IMR-90 (cell line): ENCODE measurements around the gene SERPINI1. TPM values are rescaled to one million over a fixed set of nuclear protein-coding genes. Genes with fewer than 3 reads are reported as not detected.

ENCODE experiments used
- ATAC-seq: fragments of 200-7000 bp; cut with Tn5 transposase; 2 replicates; pipeline ENCODE4 v1.9.1; 2020; ENCODE audit warnings: low read depth, mild to moderate bottlenecking, moderate library complexity
- BruUV-seq: library from RNA; stranded (reverse); fragments of 400-500 nt; replicated peaks from 2 replicates; lab custom pipeline; 2021; lab: Mats Ljungman, UMichigan
- CTCF ChIA-PET: fragments of 300-600 bp; formaldehyde crosslinking; extraction: SDS; loops from one replicate; lab custom pipeline; 2021; ENCODE audit warnings: antibody characterized with exemption; lab: Yijun Ruan, JAX
- POLR2A ChIA-PET: fragments of 300-600 bp; sonication (Branson Sonifier 250); formaldehyde crosslinking; loops from one replicate; lab custom pipeline; 2022; ENCODE audit warnings: antibody characterized with exemption; ENCODE audit not compliant: unreplicated experiment; lab: Charles Lee
- DNase-seq: peaks from one replicate; pipeline ENCODE4 v3.0.0; 2013
- H2AFZ ChIP-seq: replicated peaks from 2 replicates; pipeline ENCODE3; 2013; ENCODE audit warnings: low read length, mild to moderate bottlenecking; ENCODE audit not compliant: poor library complexity
- H2AK5ac ChIP-seq: 2 replicates; pipeline ENCODE4 v1.6.1; 2013; ENCODE audit warnings: low read depth, low read length, inconsistent platforms
- H2AK9ac ChIP-seq: replicated peaks from 2 replicates; pipeline ENCODE3; 2013; ENCODE audit warnings: mild to moderate bottlenecking, low read depth, low read length, moderate library complexity; ENCODE audit not compliant: poor library complexity
- H2BK120ac ChIP-seq: 2 replicates; pipeline ENCODE4 v1.6.1; 2013; ENCODE audit warnings: low read depth, low read length, inconsistent platforms
- H2BK15ac ChIP-seq: 3 replicates; pipeline ENCODE4 v1.6.1; 2013; ENCODE audit warnings: low read depth, low read length, inconsistent platforms
- H2BK20ac ChIP-seq: 2 replicates; pipeline ENCODE4 v1.6.1; 2013; ENCODE audit warnings: low read depth, mild to moderate bottlenecking, inconsistent platforms, low read length, moderate library complexity
- H2BK5ac ChIP-seq: 2 replicates; pipeline ENCODE4 v1.6.1; 2013; ENCODE audit warnings: mild to moderate bottlenecking, low read depth, low read length, inconsistent platforms; ENCODE audit not compliant: poor library complexity, severe bottlenecking
- H3K14ac ChIP-seq: replicated peaks from 2 replicates; pipeline ENCODE4 v1.6.1; 2013; ENCODE audit warnings: low read depth, low read length, inconsistent platforms
- H3K18ac ChIP-seq: 2 replicates; pipeline ENCODE4 v1.6.1; 2013; ENCODE audit warnings: low read depth, low read length, control low read depth
- H3K23ac ChIP-seq: 2 replicates; pipeline ENCODE4 v1.6.1; 2013; ENCODE audit warnings: low read depth, low read length, inconsistent platforms
- H3K27ac ChIP-seq: 2 replicates; pipeline ENCODE4 v1.5.1; 2013; ENCODE audit warnings: mild to moderate bottlenecking, control low read depth, low read length; ENCODE audit not compliant: insufficient read depth
- H3K27me3 ChIP-seq: 2 replicates; pipeline ENCODE4 v1.6.1; 2013; ENCODE audit warnings: low read length; ENCODE audit not compliant: control insufficient read depth, insufficient read depth
- H3K36me3 ChIP-seq: 2 replicates; pipeline ENCODE4 v1.6.1; 2013; ENCODE audit warnings: low read length, mixed read lengths; ENCODE audit not compliant: control insufficient read depth, insufficient read depth
- H3K4ac ChIP-seq: 2 replicates; pipeline ENCODE4 v1.6.1; 2013; ENCODE audit warnings: low read depth, low read length, inconsistent platforms
- H3K4me1 ChIP-seq: 2 replicates; pipeline ENCODE4 v1.6.1; 2013; ENCODE audit warnings: low read length, mixed read lengths; ENCODE audit not compliant: control insufficient read depth, insufficient read depth
- H3K4me2 ChIP-seq: 2 replicates; pipeline ENCODE4 v1.6.1; 2013; ENCODE audit warnings: low read depth, mild to moderate bottlenecking, control low read depth, low read length, moderate library complexity
- H3K4me3 ChIP-seq: 2 replicates; pipeline ENCODE4 v1.5.1; 2013; ENCODE audit warnings: low read depth, mild to moderate bottlenecking, control low read depth, low read length, moderate library complexity; ENCODE audit not compliant: insufficient read depth
- H3K56ac ChIP-seq: 2 replicates; pipeline ENCODE4 v1.6.1; 2013; ENCODE audit warnings: low read length, inconsistent platforms; ENCODE audit not compliant: insufficient read depth; ENCODE audit errors: extremely low read depth
- H3K79me1 ChIP-seq, 2 experiments: 2 replicates each; pipeline ENCODE4 v1.6.1; 2013; ENCODE audit warnings: low read length in 2 of 2, inconsistent platforms in 1 of 2, low read depth in 1 of 2
- H3K9ac ChIP-seq: 2 replicates; pipeline ENCODE4 v1.6.1; 2013; ENCODE audit warnings: low read depth, low read length, control low read depth
- H3K9me1 ChIP-seq: 2 replicates; pipeline ENCODE4 v1.6.1; 2013; ENCODE audit warnings: low read length, inconsistent platforms; ENCODE audit not compliant: insufficient read depth
- H3K9me3 ChIP-seq: 2 replicates; pipeline ENCODE4 v1.6.1; 2013; ENCODE audit warnings: low read length; ENCODE audit not compliant: control insufficient read depth, insufficient read depth
- H4K20me1 ChIP-seq: 2 replicates; pipeline ENCODE4 v1.6.1; 2013; ENCODE audit warnings: low read length, inconsistent platforms; ENCODE audit not compliant: insufficient read depth
- H4K5ac ChIP-seq: 2 replicates; pipeline ENCODE4 v1.6.1; 2013; ENCODE audit warnings: mild to moderate bottlenecking, low read depth, low read length, control low read depth
- H4K8ac ChIP-seq, 2 experiments: 2 replicates each; pipeline ENCODE4 v1.6.1; 2013; ENCODE audit warnings: low read depth in 2 of 2, low read length in 2 of 2, control low read depth in 1 of 2, inconsistent platforms in 1 of 2
- H4K91ac ChIP-seq: 2 replicates; pipeline ENCODE4 v1.6.1; 2013; ENCODE audit warnings: low read depth, low read length, inconsistent platforms; ENCODE audit not compliant: insufficient read depth
- BHLHE40 ChIP-seq: fragments of 150-350 bp; IDR thresholded peaks from 2 replicates; pipeline ENCODE4 v1.6.1; 2016; ENCODE audit warnings: mild to moderate bottlenecking, low read depth, low read length
- CEBPB ChIP-seq: IDR thresholded peaks from 2 replicates; pipeline ENCODE4 v1.6.1; 2012; ENCODE audit warnings: low read depth, low read length, improper control_type of control experiment
- CHD1 ChIP-seq: IDR thresholded peaks from 2 replicates; pipeline ENCODE4 v1.6.1; 2012; ENCODE audit warnings: low read depth, low read length, improper control_type of control experiment
- FOS ChIP-seq: fragments of 150-350 bp; IDR thresholded peaks from 2 replicates; pipeline ENCODE4 v1.6.1; 2016; ENCODE audit warnings: low read depth, low read length
- MAFK ChIP-seq: IDR thresholded peaks from 2 replicates; pipeline ENCODE4 v1.6.1; 2012; ENCODE audit warnings: low read depth, low read length, improper control_type of control experiment
- MAZ ChIP-seq: IDR thresholded peaks from 2 replicates; pipeline ENCODE4 v1.6.1; 2012; ENCODE audit warnings: low read depth, mild to moderate bottlenecking, low read length, improper control_type of control experiment, moderate library complexity, borderline replicate concordance
- NFE2L2 ChIP-seq: fragments of 150-350 bp; IDR thresholded peaks from 2 replicates; pipeline ENCODE4 v1.6.1; 2016; ENCODE audit warnings: low read depth, mild to moderate bottlenecking, low read length
- POLR2A ChIP-seq: IDR thresholded peaks from 2 replicates; pipeline ENCODE4 v1.6.1; 2012; ENCODE audit warnings: mild to moderate bottlenecking, low read depth, low read length
- RAD21 ChIP-seq: IDR thresholded peaks from 2 replicates; pipeline ENCODE4 v1.6.1; 2012; ENCODE audit warnings: low read length, improper control_type of control experiment
- RCOR1 ChIP-seq: IDR thresholded peaks from 2 replicates; pipeline ENCODE4 v1.6.1; 2012; ENCODE audit warnings: mild to moderate bottlenecking, low read length, improper control_type of control experiment; ENCODE audit not compliant: insufficient replicate concordance
- RFX5 ChIP-seq: IDR thresholded peaks from 2 replicates; pipeline ENCODE4 v1.8.0; 2012; ENCODE audit warnings: low read depth, mild to moderate bottlenecking, low read length, moderate library complexity
- SMC3 ChIP-seq: fragments of 150-350 bp; IDR thresholded peaks from 2 replicates; pipeline ENCODE4 v1.6.1; 2016; ENCODE audit warnings: low read depth, mild to moderate bottlenecking, antibody characterized with exemption, low read length, moderate library complexity
- WGBS, 2 experiments: methylation state at CpG; one replicate each; pipeline versions ENCODE4 v1.1.5 to v1.1.7; 2013; ENCODE audit warnings: missing lambda C conversion rate in 2 of 2; ENCODE audit not compliant: insufficient read length in 1 of 2; ENCODE audit errors: extremely low coverage in 2 of 2; 5-methylcytosine and 5-hydroxymethylcytosine counted together
- dilution Hi-C: fragments of 300-500 bp; cut with HindIII; formaldehyde crosslinking; loops from one replicate; pipeline ENCODE4 v1.14.3; 2018; ENCODE audit warnings: low sequenced_read_pairs; ENCODE audit not compliant: unreplicated experiment
- in situ Hi-C: fragments of 300-500 bp; cut with MboI; formaldehyde crosslinking; loops from 3 replicates; pipeline ENCODE4 v1.14.3; 2019; ENCODE audit warnings: low sequenced_read_pairs, inconsistent platforms, mixed read lengths
- intact Hi-C: fragments of 100-400 bp; cut with micrococcal nuclease; formaldehyde crosslinking; loops from 2 replicates; pipeline ENCODE4 v1.10.0; 2022
- polyA plus RNA-seq, 3 experiments: library from polyadenylated mRNA; depleted of rRNA; stranded (reverse); fragments of >200 nt; gene quantifications; 2 replicates each; pipeline ENCODE4 v1.2.3, GENCODE V29; 2012; ENCODE audit warnings: low replicate concordance in 1 of 3
- total RNA-seq: library from RNA; depleted of rRNA; stranded (reverse); fragments of >200 nt; gene quantifications from 2 replicates; pipeline ENCODE4 v1.2.3, GENCODE V29; 2012
- TF ChIP-seq, protein P1 (sequence below): conservative IDR thresholded peaks from 2 replicates; pipeline ENCODE4 v1.5.1; 2012; ENCODE audit warnings: mild to moderate bottlenecking, low read depth, low read length, improper control_type of control experiment
- TF ChIP-seq, protein P2 (sequence below): fragments of 150-350 bp; IDR thresholded peaks from 2 replicates; pipeline ENCODE4 v1.6.1; 2017; ENCODE audit warnings: mild to moderate bottlenecking, antibody characterized with exemption, low read length, low read depth

SERPINI1 gene
- total and polyA plus RNA-seq, 2 of the 4 experiments (the other 2 are of a cell fraction): 0.36 to 1.3 TPM

DNA sequence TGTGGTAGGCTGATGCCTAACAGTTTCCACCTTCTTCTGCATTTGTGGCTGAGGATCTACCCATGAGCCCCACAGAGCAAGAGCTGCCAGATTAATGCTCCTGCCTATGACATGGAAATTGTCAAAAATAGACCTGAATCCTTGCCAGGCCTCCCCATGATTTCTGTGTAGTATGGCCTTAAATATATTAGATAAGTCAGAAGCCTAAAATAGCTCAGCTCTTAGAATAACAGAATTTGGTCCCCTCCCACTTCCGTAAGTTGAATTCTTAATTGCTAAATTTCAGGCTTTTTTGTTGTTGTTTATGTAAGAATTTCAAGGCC lies 129.0 kb downstream of the SERPINI1 start:
- Histone ChIP-seq H3K27me3 (no peaks in the 10 kb centered on the region), H2BK5ac (no peak overlapping the region), H4K8ac (no peak overlapping the region), H3K4me3 (no peak overlapping the region), H3K23ac (no peak overlapping the region), H3K79me1 (no peaks in the 10 kb centered on the region), H3K56ac (no peak overlapping the region), H3K36me3 (no peaks in the 10 kb centered on the region), H3K14ac (no peak overlapping the region), H3K9ac (no peak overlapping the region), H3K18ac (no peak overlapping the region), H4K5ac (no peak overlapping the region), H4K20me1 (no peaks in the 10 kb centered on the region), H2BK20ac (no peak overlapping the region), H3K4me1 (no peaks in the 10 kb centered on the region), H2AFZ (no peak overlapping the region), H3K9me3 (no peaks in the 10 kb centered on the region), H3K4ac (no peak overlapping the region), H3K27ac (no peak overlapping the region), H2BK15ac (no peak overlapping the region), H4K91ac (no peak overlapping the region), H2AK9ac (no peak overlapping the region), H2AK5ac (no peak overlapping the region), H2BK120ac (no peak overlapping the region), H3K4me2 (no peak overlapping the region), H3K9me1 (no peaks in the 10 kb centered on the region)
- TF ChIP-seq CEBPB (no peak), MAZ (no peak), MAFK (no peak), BHLHE40 (no peak), CHD1 (no peak), RCOR1 (no peak), SMC3 (no peak), NFE2L2 (no peak), FOS (no peak), RFX5 (no peak), RAD21 (no peak), POLR2A (no peak)
- TF ChIP-seq, protein P1, sequence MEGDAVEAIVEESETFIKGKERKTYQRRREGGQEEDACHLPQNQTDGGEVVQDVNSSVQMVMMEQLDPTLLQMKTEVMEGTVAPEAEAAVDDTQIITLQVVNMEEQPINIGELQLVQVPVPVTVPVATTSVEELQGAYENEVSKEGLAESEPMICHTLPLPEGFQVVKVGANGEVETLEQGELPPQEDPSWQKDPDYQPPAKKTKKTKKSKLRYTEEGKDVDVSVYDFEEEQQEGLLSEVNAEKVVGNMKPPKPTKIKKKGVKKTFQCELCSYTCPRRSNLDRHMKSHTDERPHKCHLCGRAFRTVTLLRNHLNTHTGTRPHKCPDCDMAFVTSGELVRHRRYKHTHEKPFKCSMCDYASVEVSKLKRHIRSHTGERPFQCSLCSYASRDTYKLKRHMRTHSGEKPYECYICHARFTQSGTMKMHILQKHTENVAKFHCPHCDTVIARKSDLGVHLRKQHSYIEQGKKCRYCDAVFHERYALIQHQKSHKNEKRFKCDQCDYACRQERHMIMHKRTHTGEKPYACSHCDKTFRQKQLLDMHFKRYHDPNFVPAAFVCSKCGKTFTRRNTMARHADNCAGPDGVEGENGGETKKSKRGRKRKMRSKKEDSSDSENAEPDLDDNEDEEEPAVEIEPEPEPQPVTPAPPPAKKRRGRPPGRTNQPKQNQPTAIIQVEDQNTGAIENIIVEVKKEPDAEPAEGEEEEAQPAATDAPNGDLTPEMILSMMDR: no peak
- TF ChIP-seq, protein P2, sequence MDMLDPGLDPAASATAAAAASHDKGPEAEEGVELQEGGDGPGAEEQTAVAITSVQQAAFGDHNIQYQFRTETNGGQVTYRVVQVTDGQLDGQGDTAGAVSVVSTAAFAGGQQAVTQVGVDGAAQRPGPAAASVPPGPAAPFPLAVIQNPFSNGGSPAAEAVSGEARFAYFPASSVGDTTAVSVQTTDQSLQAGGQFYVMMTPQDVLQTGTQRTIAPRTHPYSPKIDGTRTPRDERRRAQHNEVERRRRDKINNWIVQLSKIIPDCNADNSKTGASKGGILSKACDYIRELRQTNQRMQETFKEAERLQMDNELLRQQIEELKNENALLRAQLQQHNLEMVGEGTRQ: no peak
- ChIA-PET POLR2A (no interaction called here), CTCF (interaction anchor here (1.2 kb wide), 1 partner anchor 18 kb away, joined by 5 read pairs; no protein-coding TSS in a partner anchor)
- intact Hi-C loops: no loop called here
- BruUV-seq: no TSS peak
- DNase-seq (no peak), ATAC-seq (no peak)
- dilution Hi-C loops: no loop called here
- in situ Hi-C loops: no loop called here
- no CpG with 5 or more reads among the region's 1 CpG for WGBS, 2 experiments
